HG03442 (cell line): ENCODE data around the gene CMBL.
"Not testable (repeated sequence)": the region's sequence is repeated elsewhere in the genome, so short reads cannot be mapped to it uniquely, and the experiment has no call there.

ENCODE experiments used
- ATAC-seq: cut with Tn5 transposase; IDR thresholded peaks from one replicate; pipeline ENCODE4 v1.9.1; 2021; ENCODE audit warnings: mild to moderate bottlenecking, moderate library complexity; ENCODE audit not compliant: unreplicated experiment

Gene CMBL

DNA sequence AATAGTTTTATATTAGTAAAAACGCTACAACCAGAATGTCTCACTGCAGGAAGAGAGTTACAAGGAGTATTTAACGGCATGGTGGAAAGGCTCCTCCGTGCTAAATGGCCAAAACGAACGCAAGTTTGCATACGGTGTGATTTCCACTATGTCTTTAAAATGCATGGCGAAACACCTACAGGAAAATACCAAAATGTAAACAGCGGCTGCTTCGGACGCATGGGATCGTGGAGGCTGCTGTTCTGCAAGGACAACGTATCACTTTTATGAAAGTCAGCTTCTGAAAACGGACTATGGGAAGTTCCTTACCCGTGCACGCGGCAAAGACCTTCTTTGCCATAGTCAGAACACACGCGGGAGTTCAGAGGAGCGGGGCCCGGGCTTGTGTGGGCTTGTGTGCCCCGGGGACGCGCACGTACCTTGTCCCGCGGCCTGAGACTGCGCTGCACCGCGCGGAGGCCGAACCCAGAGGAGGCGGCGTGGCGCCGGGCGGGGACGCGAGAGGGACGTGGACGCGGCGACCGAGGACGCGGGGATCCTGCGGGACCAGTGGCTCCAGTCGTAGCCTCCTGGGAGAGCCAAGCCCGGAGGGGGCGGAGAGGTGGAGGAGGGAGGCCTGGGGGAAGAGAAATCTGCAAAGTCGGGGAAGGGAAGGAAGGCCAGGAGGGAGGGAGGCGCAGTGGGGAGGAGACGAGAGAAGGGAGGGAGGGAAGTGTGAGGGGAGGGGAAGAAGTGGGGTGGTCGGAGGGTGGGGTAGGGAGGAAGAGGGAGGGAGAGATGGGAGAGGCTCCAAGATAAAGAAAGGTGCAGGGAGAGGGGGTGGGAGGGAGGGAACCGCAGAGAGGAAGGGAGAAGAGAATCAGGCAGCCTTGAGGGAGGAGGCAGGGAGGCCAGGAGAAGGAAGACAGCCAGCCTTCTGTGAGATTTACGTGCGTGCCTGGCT is at the start of gene CMBL:
TSS of gene CMBL (minus strand) at position 697 of the 943 bp plus-strand sequence. CDS start 17,140 bp downstream, outside the sequence.
- peak; percentile 80 for ATAC-seq

- peak; percentile 7 for ATAC-seq
These were observed 47.6 kb upstream of the CMBL start for GRCh38 chr5:10355071-10355889.

GRCh38 chr5:10354048-10354872 is 46.6 kb upstream of the CMBL start:
- peak; percentile 9 for ATAC-seq

DNA sequence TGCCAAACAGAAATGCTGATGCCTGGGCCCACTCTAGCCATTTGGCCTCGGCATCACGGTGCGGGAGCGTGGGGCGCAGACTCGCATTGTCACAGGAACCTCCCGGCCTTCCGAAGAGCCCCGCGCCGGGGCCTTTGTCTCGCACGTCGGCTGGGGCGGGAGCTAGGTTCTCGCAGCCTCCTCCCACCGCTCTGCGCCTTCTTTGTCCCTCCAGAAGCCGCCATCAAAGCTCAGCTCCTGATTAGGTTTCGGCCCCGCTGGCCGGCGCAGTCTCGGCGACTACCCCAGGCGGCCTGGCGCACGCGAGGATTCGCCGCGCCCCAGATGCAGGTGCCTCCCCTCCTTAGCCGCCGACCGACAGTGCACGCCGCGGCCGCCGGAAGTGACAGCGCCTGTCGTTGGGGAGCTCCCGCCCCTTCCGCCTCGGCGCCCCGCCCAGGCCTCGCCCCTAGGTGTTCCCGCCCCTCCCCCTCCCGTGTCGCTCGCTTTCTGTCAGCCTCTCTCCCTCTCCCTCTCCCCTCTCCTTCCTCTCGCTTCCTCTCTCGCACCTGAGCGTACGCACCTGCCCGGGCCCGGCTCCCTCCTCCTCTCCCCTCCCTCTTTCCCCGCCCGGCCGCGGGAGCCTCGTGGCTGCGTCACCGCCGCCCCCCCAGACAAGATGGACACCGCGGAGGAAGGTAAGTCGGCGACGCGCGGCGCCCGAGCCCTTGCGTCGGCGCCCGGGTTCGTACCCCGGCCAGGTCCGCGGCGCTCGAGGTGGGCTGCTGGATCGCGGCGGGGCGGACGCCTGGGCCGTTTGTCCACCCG is 45.7 kb upstream of the CMBL start, which contains the start of gene MARCHF6:
TSS of gene MARCHF6 (plus strand) at position 455 of the 807 bp plus-strand sequence. CDS start at position 659, 204 bp downstream.
- peak; percentile 86 for ATAC-seq

GRCh38 chr5:10352430-10353240 is 44.9 kb upstream of the CMBL start:
- ATAC-seq: no peak

GRCh38 chr5:10351919-10352318 is 44.2 kb upstream of the CMBL start:
- ATAC-seq: no peak

DNA sequence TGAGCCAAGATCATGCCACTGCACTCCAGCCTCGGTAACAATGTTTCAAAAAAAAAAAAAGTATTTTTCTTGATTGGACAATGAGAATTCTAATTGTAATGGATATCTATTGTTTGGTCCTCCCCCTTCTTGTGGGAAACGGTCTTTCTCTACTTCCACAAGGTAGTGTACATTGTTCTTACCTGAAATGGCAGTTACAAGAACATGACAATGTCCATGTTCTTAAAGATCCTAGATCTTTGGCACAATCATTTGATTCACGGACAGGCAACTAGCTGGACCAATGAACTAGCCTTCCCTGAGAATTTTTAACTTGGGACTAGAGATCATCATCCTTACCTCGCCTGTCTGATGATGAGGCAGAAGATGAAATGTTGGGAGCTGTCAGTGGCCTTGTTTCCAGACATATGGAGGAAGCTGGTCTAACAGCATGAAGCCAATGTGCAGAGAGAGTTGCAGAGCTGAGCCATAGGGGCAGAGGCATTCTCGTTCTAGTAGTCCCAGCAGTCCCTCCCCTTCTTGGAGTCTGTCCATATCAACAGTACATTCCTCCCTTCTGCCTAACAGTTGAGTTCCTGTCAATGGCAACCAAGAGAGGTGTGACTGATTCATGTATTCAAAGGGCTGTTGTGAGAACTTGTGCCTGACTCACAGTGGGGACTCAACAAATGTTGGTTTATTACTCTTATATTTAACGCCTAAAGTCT is 43.6 kb upstream of the CMBL start:
- no peak for ATAC-seq

DNA sequence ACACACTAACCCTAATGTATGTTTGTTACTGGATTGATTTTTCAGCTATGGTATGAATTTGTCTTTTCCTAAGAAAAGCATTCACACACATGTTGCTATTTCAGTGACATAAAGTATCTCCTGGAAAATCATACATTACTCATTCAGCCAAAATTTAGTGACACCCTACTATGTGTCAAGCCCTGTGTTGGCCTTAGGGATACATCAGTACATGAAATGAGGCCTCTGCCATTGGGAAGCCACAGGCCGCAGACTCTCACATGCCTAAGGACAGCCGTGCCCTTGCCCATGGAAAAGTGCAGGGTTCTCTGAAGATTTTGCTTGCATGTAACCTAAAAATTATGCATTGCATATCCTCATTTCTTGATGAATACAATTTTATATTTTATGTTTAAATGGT is 40.6 kb upstream of the CMBL start:
- ATAC-seq: no peak

DNA sequence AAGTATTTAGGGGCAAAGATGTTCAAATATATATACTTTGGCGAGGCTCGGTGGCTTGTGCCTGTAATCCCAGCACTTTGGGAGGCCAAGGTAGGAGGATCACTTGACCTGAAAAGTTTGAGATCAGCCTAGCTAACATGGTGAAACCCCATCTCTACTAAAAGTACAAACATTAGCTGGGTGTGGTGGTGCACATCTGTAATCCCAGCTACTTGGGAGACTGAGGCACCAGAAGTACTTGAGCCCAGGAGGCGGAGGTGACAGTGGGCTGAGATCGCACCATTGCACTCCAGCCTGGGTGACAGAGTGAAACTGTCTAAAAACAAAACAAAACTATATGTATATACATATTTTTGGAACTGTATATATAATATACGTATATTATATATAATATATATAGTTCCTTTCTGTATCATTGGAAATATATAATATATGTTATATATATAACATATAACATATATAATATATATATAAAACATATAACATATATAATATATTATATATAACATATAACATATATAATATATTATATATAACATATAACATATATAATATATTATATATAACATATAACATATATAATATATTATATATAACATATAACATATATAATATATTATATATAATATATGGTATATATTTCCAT is 36.9 kb upstream of the CMBL start:
- not testable (repeated sequence) for ATAC-seq

- ATAC-seq: no peak
These were observed 35.8 kb upstream of the CMBL start for GRCh38 chr5:10343486-10343885.

DNA sequence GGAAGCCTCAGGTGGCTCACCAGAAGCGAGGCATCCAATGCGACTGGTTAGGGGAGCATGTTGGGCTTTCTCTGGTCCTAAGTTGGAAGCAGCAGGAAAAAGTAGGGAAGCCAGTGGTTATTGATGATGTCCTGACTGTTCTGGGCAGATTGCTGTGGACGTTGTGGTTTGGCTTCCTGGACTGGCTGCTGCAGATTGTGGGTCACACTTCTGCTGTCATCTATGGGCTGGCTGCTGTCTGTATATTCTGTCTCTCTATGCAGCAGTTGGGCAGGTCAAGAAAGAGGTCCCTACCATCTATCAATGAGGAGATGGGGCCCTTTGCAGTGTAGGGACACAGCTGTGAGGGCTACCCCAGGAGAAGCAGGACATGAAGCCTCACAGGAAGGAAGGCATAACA is 32.3 kb upstream of the CMBL start:
- ATAC-seq: no peak

- no peak for ATAC-seq
These were observed 31.5 kb upstream of the CMBL start for GRCh38 chr5:10339058-10339811.

DNA sequence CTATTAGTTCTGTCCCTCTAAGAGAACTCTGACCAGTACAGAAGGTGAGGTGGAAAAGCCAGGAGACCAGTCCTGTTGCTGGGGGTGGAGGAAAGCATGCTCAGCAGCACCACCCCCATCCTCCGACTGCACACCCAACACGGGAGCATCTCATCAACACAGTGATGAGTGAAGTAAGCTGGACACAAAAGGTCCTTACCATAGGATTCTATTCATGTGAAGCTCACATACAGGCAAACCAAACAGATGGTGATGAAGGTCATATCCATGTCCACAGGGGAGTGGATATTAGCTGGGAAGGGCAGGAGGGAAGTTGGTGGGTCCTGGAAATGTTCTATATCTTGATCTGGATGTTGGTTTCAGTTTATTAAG is 31.0 kb upstream of the CMBL start:
- no peak for ATAC-seq

DNA sequence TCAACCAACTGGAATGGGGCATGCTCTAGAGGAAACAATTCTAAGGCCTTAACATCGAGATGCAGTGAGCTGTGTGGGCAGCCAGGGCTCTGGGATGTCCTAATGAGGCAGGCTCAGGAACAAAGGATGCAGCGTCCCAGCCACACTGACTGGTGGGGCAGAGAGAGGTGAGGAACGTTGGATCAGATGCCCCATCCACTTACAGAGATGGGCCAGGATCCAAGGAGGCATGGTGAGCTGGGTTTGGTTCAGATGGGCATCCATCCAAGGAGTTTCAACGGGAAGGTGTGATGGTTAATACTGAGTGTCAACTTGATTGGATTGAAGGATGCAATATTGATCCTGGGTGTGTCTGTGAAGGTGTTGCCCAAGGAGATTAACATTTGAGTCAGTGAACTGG is 30.3 kb upstream of the CMBL start:
- ATAC-seq: no peak

DNA sequence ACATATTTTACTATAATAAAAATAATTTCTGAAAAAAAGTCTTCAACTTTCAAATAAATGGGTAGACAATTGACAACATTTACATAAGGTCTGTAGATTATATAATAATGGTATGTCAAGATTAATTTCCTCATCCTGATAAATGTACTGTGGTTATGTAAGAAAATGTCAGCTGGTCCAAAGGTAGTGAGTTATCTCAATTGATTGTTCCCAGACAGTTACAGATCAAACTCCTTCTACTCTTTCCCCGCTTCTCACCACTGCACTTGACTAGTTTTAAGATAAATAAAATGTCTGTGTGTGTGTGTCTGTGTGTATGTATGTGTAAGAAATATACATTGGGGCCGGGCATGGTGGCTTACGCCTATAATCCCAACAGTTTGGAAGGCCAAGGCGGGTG is 29.4 kb upstream of the CMBL start:
- ATAC-seq: no peak

- no peak for ATAC-seq
These were observed 28.2 kb upstream of the CMBL start for GRCh38 chr5:10335711-10336470.

GRCh38 chr5:10334831-10335230 is 27.1 kb upstream of the CMBL start:
- no peak for ATAC-seq
